ENCODE data around the gene NECTIN2.
A peak's percentile ranks its signal among the peaks of the same experiment; 100 is the strongest.

NECTIN2 gene

GRCh38 chr19:44874317-44874716, 28.2 kb downstream of the NECTIN2 start:
- no peak overlapping the region for H3K4me3 ChIP-seq (ENCODE audit: low read length)
- no peak overlapping the region for H2AFZ ChIP-seq (ENCODE audit: low read length)
- H3K4me1 ChIP-seq (ENCODE audit: low read length): no peaks in the 10 kb centered on the region
- H3K27ac ChIP-seq (ENCODE audit: low read length): no peak overlapping the region
- H3K79me2 ChIP-seq (ENCODE audit: low read length): no peaks in the 10 kb centered on the region
- TF ChIP-seq EZH2phosphoT487 (IDR thresholded peaks at IDR 0.05; ENCODE audit: low read length) (no peak), EZH2 (optimal IDR thresholded peaks at IDR 0.05; ENCODE audit: low read depth, low read length) (no peak), CTCF (IDR thresholded peaks at IDR 0.05; ENCODE audit: low read length) (no peak)
- no peaks in the 10 kb centered on the region for H3K9me2 ChIP-seq (replicated peaks; ENCODE audit: insufficient read depth, low read length)
- peaks cover 93% of the 10 kb centered on the region for H3K27me3 ChIP-seq (replicated peaks; ENCODE audit: insufficient read depth, low read length)
- no peaks in the 10 kb centered on the region for H3F3A ChIP-seq (ENCODE audit: insufficient read depth, low read length)
- no peaks in the 10 kb centered on the region for H3K9me3 ChIP-seq (replicated peaks; ENCODE audit: insufficient read depth, low read length)
- DNase-seq: no peak
- H3K36me3 ChIP-seq (replicated peaks; ENCODE audit: insufficient read depth, low read length): no peaks in the 10 kb centered on the region
- no peak overlapping the region for H3K4me2 ChIP-seq (ENCODE audit: low read depth, low read length)
- no peak overlapping the region for H3K9ac ChIP-seq (ENCODE audit: low read length)
- no peaks in the 10 kb centered on the region for H4K20me1 ChIP-seq (ENCODE audit: insufficient read depth, low read length)

DNA sequence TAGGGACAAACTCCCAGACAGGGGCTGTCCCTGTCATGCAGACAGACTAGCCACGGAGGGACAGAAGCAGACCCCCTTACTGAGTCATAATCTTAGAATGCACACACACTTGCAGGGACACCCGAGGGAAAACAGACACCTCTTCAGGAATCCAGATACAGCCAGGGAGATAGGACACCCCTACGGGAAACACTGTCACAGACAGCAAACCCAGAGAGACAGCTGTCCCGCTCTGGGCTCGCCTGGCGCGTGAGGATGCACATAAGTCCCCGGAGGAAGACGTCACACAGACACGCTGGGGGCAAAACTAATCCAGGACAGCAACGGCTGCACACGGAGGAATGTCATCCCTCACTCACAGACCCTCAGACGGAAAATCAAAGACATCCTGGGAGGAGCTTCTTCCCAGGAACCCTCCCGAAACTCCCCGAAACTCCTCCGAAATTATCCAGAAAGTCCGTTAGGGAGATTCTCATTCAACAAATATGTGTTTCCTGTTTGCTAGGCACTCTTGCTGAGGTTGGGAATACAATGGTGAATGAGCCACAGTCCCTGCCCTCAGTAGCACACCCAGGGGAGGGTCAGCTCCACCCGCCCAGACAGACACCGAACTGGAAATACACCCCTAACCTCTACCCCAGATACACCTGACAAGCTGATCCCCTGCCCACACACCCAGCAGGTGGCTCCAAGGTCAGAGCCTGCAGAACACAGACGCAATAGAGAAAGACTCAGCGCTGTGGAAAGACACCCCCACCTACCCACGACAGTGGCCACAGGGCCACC, 29.8 kb downstream of the NECTIN2 start:
- no peaks in the 10 kb centered on the region for H4K20me1 ChIP-seq (ENCODE audit: insufficient read depth, low read length)
- no peak overlapping the region for H3K4me2 ChIP-seq (ENCODE audit: low read depth, low read length)
- no peak overlapping the region for H3K27ac ChIP-seq (ENCODE audit: low read length)
- 0 out of 2 replicates have a peak overlapping the region, but pooled peaks have one; percentile 23 for H2AFZ ChIP-seq (ENCODE audit: low read length)
- H3K4me3 ChIP-seq (ENCODE audit: low read length): no peak overlapping the region
- H3K27me3 ChIP-seq (replicated peaks; ENCODE audit: insufficient read depth, low read length): peaks cover 95% of the 10 kb centered on the region
- H3K36me3 ChIP-seq (replicated peaks; ENCODE audit: insufficient read depth, low read length): no peaks in the 10 kb centered on the region
- H3K79me2 ChIP-seq (ENCODE audit: low read length): no peaks in the 10 kb centered on the region
- H3F3A ChIP-seq (ENCODE audit: insufficient read depth, low read length): no peaks in the 10 kb centered on the region
- no peak for DNase-seq
- no peak overlapping the region for H3K9ac ChIP-seq (ENCODE audit: low read length)
- H3K4me1 ChIP-seq (ENCODE audit: low read length): no peaks in the 10 kb centered on the region
- no peaks in the 10 kb centered on the region for H3K9me2 ChIP-seq (replicated peaks; ENCODE audit: insufficient read depth, low read length)
- TF ChIP-seq CTCF (IDR thresholded peaks at IDR 0.05; ENCODE audit: low read length) (no peak), EZH2 (optimal IDR thresholded peaks at IDR 0.05; ENCODE audit: low read depth, low read length) (no peak), EZH2phosphoT487 (IDR thresholded peaks at IDR 0.05; ENCODE audit: low read length) (no peak)
- H3K9me3 ChIP-seq (replicated peaks; ENCODE audit: insufficient read depth, low read length): no peaks in the 10 kb centered on the region

DNA sequence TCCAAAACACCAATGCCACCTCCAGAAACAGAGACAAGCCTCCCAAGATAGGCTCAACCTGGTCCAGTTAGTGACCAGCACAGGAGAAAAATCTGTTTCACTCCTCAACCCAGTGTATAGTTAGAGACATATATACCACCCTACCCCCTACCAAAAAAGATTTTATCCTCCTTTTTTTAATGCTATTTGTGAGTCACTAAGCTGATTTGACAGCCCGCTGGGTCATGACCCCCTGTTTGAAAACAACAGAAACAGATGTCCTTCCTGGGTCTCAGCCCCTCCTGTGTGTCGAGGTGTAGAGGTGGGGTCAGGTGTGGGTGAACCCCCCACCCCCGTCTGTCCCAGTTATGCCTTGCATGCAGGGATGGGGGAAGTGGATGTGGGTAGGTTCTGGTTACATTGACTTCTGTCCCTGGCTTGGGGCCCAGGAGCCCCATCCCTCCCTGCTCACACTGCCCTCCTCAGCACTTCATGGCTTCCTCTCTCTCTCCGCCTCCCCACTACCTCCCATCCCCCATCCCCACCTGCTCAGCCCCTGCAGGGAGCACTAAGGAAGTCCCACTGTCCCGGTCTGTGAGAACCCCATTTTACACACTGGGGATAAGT, 30.9 kb downstream of the NECTIN2 start:
- Histone ChIP-seq H2AFZ (ENCODE audit: low read length) (no peak overlapping the region), H3F3A (ENCODE audit: insufficient read depth, low read length) (no peaks in the 10 kb centered on the region), H3K9me3 (replicated peaks; ENCODE audit: insufficient read depth, low read length) (no peaks in the 10 kb centered on the region), H3K4me2 (ENCODE audit: low read depth, low read length) (no peak overlapping the region), H3K4me1 (ENCODE audit: low read length) (no peaks in the 10 kb centered on the region), H3K4me3 (ENCODE audit: low read length) (no peak overlapping the region), H3K9ac (ENCODE audit: low read length) (no peak overlapping the region), H3K79me2 (ENCODE audit: low read length) (no peaks in the 10 kb centered on the region), H3K27me3 (replicated peaks; ENCODE audit: insufficient read depth, low read length) (peaks cover 95% of the 10 kb centered on the region), H3K36me3 (replicated peaks; ENCODE audit: insufficient read depth, low read length) (no peaks in the 10 kb centered on the region), H3K27ac (ENCODE audit: low read length) (no peak overlapping the region), H4K20me1 (ENCODE audit: insufficient read depth, low read length) (no peaks in the 10 kb centered on the region), H3K9me2 (replicated peaks; ENCODE audit: insufficient read depth, low read length) (no peaks in the 10 kb centered on the region)
- TF ChIP-seq EZH2phosphoT487 (IDR thresholded peaks at IDR 0.05; ENCODE audit: low read length): no peak
- no peak for TF ChIP-seq CTCF (IDR thresholded peaks at IDR 0.05; ENCODE audit: low read length)
- TF ChIP-seq EZH2 (optimal IDR thresholded peaks at IDR 0.05; ENCODE audit: low read depth, low read length): no peak
- no peak for DNase-seq
